GM21737 (cell line): Measurements from ENCODE around the gene OCRL.

Experiments used
- ATAC-seq: cut with Tn5 transposase; IDR thresholded peaks from one replicate; pipeline ENCODE4 v1.9.1; 2021; ENCODE audit warnings: mild to moderate bottlenecking, moderate library complexity; ENCODE audit not compliant: unreplicated experiment

The OCRL gene

DNA sequence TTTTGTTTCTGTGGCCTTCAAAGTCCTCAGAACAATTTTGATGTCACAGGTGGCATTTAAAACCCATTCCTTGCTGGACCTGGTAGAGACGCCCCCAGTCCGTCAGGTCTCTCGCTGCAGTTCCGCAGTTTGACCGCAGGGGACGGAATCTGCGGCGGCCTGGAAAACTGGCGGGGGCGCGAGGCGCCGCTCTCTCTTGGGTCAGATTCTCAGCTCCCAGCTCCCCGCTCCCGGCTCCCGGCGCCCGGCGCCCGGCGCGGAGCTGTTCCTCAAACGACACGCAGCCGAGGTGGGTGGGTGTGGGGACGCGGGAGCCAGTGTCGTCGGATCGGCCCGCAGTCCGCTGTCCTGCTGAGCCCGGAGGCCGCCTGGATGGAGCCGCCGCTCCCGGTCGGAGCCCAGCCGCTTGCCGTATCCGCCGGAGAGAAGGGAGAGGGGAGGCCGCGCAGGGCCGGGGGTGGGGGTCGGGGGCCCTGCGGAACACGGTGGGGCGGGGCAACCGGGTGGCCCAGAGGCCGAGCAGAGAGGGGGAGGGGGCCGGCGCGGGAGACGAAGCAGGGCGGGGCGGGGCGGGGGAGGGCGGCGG is at the start of gene OCRL:
Gene OCRL, plus strand, starts transcription at position 192 of the 586 bp plus-strand sequence. Its CDS starts 181 bp downstream, at position 373.
- ATAC-seq, result peak; percentile 97

DNA sequence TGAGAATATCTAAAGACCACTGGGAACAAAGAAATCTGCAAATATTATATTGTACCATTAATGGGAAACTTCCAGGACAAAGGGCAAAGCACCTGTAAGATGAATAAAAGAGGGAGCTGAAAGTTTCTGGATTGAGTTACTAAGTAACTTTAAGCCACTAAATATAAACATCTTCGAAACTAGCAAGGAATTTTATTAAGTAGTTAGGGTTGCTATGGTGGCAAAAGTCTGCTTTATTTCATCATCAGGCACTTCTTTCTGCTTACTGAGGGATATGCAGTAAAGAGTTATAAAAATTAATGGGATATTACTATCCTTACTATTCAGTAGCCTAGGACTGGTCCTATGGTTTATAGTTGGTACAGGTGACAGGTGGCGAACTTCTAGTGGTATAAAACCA is 49.7 kb upstream of the OCRL start:
- ATAC-seq, result no peak

- ATAC-seq, result no peak
These were observed 46.4 kb upstream of the OCRL start for GRCh38 chrX:129493643-129494042.

GRCh38 chrX:129494887-129495286 is 45.2 kb upstream of the OCRL start:
- no peak for ATAC-seq

DNA sequence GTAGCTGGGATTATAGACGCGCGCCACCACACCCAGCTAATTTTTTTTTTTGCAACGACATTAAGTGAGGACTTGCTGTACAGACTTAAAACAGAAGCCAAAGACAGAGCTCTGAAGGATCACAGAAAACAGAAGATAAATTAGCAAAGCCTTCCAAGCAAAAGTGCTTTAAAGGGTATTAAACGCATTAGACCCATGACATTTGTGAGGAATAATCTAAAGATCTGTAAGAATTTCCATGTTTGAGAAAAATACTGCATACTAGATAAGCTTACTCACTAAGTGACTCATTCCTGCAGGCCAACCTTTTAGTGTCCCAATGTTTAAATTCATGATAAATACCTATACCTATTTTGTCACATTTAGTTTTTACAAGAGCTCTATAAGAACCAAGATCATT is 44.2 kb upstream of the OCRL start:
- ATAC-seq, result no peak

DNA sequence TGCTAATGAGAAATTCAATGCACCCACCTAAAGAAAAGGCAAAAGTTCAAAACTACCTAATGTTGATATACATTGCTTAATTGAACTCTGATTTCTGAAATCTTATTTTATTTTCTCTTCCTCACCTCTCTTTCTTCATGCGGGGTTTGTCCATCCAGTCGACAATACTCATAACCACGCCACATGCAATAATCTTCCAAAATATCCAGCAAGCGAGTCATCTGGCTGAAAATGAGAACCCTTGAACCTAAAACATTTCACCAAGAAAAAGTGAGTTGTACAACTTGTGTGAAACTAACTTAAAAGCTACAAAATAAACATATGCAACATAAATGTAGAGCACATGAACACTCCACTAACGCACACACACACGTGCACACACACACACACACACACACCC is 43.4 kb upstream of the OCRL start:
- ATAC-seq, result no peak

DNA sequence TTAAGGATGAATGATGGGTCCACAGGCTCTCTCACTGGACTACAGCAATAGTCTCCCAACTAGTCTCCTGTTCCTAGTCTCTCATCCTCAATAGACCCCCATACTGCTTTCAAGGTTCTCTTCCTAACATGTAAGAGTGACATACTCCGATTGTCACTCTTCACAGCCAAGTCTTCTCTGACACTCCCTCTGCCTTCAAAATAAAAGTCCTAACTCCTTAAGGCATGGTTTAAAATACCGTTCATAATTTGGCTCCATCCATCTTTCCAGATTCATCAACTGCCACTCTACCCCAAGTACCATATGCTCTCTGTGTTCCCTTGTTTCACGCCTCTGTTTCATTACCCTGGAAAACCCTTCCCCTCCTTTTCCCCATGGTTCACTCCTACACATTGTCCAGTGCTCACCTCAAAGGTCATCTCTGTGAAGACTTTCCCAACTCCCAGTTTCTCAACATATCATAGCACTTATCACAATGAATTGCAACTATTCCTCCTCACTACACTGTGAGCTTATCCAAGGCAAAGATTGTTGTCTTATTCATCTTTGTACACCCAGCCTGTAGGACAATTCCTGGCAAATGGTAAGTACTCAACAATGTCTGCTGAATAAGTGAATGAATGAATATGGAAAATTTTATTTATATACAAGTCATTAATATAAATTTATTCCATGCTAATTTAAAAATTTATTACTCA is 42.8 kb upstream of the OCRL start:
- ATAC-seq, result no peak

DNA sequence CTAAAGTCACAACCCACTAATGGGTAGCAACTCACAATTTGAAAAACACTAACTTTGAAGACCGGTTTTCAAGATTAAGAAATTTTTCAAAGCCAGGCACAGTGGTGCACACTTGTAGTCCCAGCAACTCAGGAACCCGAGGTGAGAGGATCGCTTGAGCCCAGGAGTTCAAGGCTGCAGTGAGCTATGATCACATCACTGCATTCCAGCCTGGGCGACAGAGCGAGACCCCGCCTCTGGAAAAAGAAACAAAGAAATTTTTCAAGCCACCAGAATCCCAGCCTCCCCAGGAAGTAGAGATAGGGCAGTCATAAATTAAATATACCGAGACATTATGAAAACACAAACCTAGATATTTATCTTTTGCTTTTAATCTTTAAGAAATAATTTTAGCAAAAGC is 29.7 kb upstream of the OCRL start:
- no peak for ATAC-seq

- ATAC-seq, result no peak
These were observed 28.4 kb upstream of the OCRL start for GRCh38 chrX:129511689-129512088.

DNA sequence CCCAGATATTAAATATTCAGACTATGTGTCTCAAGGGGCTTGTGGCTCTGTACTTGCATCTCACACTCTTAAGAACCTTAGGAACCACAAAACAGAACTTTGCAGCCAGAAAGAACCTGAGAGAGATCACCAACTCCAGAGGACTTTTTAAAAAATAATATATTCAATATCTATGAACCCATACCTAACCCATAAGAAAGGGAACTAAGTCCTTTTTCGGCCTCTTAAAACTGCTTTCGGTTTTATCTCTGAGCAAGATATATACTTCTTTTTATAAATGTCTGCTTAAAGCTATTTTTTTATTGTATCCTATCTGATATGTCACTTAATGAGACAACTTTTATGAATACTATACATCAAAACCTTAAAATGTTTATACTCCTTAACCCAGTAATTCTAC is 27.6 kb upstream of the OCRL start:
- no peak for ATAC-seq

DNA sequence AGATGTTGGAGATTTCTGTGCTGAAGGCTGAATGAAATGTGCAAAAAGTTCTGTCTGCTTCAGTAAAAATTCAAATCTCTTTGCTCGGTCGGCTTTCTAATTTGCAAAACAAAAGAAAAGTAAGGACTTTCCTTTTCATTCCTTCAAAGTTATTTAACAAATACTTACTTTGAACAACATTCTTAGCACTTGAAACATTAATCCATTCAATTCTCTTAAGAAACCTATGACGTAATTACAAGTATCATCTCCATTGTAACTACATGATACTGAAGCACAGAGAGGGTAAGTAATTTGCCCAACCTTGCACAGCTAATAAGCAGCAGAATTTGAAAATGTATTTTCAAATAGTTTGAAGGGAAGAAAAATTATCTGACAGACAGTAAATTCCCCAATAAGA is 23.7 kb upstream of the OCRL start:
- ATAC-seq, result no peak

- no peak for ATAC-seq
These were observed 19.9 kb upstream of the OCRL start for GRCh38 chrX:129520151-129520550.

DNA sequence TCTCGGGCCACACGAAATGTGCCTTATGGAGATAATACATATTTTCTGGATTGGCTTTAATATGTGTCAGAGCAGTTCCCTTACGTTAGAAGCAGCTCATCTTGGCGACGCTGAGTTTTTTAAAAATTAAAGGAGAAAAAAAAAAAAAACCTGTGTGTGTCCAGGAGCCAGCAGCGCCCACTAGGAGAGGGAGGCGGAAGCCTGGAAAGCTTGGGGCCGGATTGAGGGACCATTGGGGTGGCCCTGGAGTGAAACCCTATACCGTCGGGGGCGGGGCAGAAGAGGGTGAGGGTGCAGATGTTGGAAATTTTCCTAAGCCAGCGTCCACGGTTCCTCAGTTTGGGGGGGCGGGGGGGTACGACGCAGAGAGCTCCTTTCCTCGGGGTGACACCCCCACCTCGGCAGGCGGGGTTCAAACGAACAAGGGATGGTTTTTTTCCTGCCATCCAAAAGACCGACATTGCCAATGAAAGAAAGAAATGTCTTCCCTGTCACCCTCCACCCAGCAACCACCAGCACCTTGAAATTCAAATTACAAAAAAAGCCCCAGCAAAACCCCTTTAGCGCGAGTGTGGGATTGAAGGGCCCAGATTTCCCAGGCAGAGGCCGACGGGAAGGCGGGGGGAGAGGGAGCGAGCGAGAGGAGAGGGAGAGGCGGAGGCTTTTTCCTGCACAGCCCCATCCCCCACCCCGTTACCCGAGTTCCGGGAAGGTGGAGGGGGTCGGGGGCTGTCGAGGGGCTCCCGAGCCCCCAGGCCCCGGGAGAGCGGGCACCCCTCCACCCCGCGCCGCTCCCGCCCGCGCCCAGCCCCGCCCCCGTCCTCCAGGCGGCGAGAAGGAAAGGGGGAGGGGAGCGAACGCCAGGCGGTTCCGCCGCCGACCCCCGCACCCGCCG is 17.6 kb upstream of the OCRL start:
- no peak for ATAC-seq

- ATAC-seq, result no peak
These were observed 16.8 kb upstream of the OCRL start, which contains the start of gene SMARCA1 for GRCh38 chrX:129523079-129523911. SMARCA1 (minus strand) TSS chrX:129523490; CDS start chrX:129523370, 120 bp downstream.

DNA sequence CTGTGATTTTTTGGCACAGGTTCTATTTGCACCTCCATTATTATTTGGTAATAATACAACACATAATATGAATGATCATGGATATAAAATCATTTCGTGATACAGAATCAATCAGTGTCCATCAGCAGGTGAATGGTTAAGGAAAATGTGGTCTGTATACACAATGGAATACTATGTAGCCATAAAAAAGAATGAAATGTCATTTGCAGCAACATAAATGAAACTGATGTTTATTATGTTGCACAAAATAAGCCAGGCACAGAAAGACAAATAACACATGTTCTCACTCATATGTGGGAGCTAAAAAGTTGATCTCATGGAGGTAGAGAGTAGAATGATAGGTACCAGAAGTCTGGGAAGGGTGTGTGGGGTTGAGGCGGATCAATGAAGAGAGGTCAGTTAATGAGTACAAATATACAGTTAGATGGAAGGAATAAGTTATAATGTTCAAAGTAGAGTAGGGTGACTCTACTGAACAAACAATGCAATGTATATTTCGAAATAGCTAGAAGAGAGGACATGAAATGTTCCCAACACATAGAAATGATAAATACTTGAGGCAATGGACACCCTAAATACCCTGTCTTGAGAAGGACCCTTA is 15.7 kb upstream of the OCRL start:
- no peak for ATAC-seq

DNA sequence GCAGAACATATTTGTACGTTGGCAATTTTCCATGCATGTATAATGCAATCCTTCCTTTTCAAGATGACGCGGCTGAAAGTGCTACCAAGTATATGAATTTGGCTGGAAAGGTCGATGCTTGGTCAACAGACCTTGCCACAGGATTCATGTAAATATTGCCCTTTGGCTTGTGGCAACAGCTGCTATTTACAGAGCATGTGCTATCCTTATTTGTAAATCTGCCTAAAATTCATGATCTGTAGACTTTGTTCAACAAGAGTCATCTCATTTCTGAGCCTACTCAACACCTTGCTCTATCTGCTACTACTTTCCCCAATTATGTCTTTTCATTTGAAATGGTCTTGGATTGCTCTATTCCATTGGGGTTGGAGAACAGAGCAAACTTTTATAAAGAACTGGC is 14.9 kb upstream of the OCRL start:
- no peak for ATAC-seq

DNA sequence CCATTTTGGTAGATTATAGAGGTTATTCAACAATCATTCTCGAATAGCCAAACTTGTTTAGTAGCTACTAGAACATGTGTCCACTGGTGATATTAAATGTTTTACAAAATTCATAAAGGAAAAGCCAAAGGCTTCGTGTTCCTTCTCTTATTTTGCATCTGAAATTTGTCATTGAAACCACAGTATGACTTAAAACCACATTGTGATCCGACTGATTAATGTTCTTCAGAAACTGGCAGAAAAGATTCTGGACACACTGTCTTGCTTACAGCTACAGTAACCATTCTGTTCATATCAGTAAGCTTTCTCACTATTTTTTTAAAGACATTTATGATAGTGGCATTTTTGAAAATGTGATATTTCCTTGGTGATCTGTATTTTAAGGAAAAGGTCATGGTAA is 14.2 kb upstream of the OCRL start:
- no peak for ATAC-seq

DNA sequence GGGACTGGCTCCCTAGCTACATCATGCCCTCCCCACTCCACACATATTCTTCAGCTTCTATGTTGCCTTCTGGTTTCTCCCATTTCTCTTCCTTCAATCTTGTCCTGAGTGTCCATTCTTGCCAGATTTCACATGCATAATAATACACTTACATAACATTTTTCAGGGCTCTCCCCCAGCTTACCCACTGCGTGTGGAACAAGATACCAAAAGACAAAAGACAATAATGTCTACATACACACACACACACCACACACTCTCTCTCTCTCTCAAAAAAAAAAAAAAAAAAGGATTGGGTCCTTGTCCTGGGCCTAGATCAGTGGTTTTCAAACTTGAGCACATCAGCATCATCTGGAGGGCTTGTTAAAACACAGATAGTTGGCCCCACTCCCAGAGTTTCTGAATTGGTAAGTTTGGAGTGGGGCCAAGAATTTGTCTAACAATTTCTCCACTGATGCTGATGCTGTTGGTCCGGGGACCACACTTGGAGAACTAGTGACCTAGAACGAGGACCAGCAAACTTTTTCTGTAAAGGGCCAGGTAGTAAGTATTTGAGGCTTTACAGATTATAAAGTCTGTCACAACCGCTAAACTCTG is 10.3 kb upstream of the OCRL start:
- ATAC-seq, result no peak

DNA sequence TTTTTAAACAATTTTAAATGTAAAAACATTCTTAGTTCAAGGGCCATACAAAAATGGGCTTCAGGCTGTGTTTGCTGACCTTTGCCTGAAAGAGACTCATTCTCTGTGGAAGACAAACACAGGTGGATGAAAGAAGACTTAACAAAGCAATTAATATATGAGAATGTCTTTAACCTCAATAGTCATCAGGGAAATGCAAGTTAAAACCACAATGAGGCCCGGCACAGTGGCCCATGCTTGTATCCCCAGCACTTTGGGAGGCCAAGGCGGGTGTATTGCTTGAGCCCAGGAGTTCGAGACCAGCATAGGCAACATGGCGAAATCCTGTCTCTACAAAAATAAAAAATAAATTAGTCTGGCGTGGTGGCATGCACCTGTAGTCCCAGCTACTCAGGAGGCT is 9.6 kb upstream of the OCRL start:
- no peak for ATAC-seq

DNA sequence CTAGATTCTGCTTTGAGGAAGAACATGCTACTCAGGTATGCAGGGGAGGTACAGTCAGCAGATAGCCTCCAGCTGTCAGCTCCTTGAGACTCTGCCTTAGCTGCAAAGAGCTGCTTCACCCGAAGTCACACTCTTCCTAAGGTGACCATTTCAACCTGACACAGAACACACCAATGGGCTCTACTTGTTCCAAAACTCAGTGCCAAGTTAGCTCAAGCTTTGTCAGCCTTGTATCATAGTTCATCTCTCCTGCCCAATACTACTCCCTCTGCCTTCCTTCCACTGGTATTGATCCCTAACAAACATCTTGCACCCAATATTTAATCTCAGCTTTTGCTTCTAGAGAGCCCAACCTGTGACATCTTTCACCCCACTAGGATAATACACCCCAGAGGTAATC is 8.9 kb upstream of the OCRL start:
- no peak for ATAC-seq
